Fibroblast of skin of back (primary cell): ENCODE data around the gene FCN2.

ENCODE experiments used
- DNase-seq: peaks from one replicate; pipeline ENCODE4 v3.0.0-alpha.2; 2013

The FCN2 gene

GRCh38 chr9:134869554-134870300, 10.9 kb upstream of the FCN2 start:
- DNase-seq = no peak

- DNase-seq = no peak
Observed at GRCh38 chr9:134870301-134870694, 10.3 kb upstream of the FCN2 start.

GRCh38 chr9:134870746-134871662, 9.6 kb upstream of the FCN2 start:
- DNase-seq = no peak

GRCh38 chr9:134871697-134872340, 8.8 kb upstream of the FCN2 start:
- peak; percentile 64 for DNase-seq

- DNase-seq = no peak
Observed at GRCh38 chr9:134872482-134873231, 8.0 kb upstream of the FCN2 start.

- no peak for DNase-seq
Observed at GRCh38 chr9:134875371-134875770, 5.2 kb upstream of the FCN2 start.

GRCh38 chr9:134877541-134877940, 3.1 kb upstream of the FCN2 start:
- DNase-seq = no peak

GRCh38 chr9:134879664-134880483, 736 bp upstream of the FCN2 start:
- DNase-seq = no peak

GRCh38 chr9:134881313-134881670, 682 bp downstream of the FCN2 start:
- DNase-seq = no peak

- no peak for DNase-seq
Observed at GRCh38 chr9:134882204-134882785, 1.7 kb downstream of the FCN2 start.

GRCh38 chr9:134883040-134883782, 2.6 kb downstream of the FCN2 start:
- no peak for DNase-seq

GRCh38 chr9:134884492-134884891, 3.9 kb downstream of the FCN2 start:
- DNase-seq = no peak

GRCh38 chr9:134885001-134885678, 4.5 kb downstream of the FCN2 start:
- DNase-seq = no peak

GRCh38 chr9:134885679-134886412, 5.2 kb downstream of the FCN2 start:
- no peak for DNase-seq

GRCh38 chr9:134886413-134886913, 5.9 kb downstream of the FCN2 start:
- DNase-seq = no peak

- DNase-seq = no peak
Observed at GRCh38 chr9:134887219-134887618, 6.6 kb downstream of the FCN2 start.

GRCh38 chr9:134887686-134888602, 7.3 kb downstream of the FCN2 start:
- DNase-seq = no peak
